Epidermal melanocyte (primary cell): Measurements from ENCODE around the gene SESN1.
"Not testable (repeated sequence)": the region's sequence is repeated elsewhere in the genome, so short reads cannot be mapped to it uniquely, and the experiment has no call there.

Experiments used
- DNase-seq: peaks from one replicate; pipeline ENCODE4 v3.0.0; 2011; ENCODE audit warnings: low spot score; ENCODE audit not compliant: insufficient read length

Gene SESN1

GRCh38 chr6:109095036-109095834, 589 bp upstream of the SESN1 start, which contains the start of gene CEP57L1:
Gene CEP57L1, plus strand, starts transcription at chr6:109095507. Its CDS starts 49,715 bp downstream, at chr6:109145222.
- DNase-seq, result peak; percentile 71

- DNase-seq, result peak; percentile 18
These were observed 772 bp downstream of the SESN1 start for GRCh38 chr6:109093732-109094415.

- no peak for DNase-seq
These were observed 2.6 kb downstream of the SESN1 start for GRCh38 chr6:109092074-109092473.

GRCh38 chr6:109091314-109092024, 3.2 kb downstream of the SESN1 start:
- DNase-seq, result no peak

- DNase-seq, result no peak
These were observed 5.7 kb downstream of the SESN1 start for GRCh38 chr6:109088995-109089394.

GRCh38 chr6:109087661-109088264, 6.9 kb downstream of the SESN1 start:
- DNase-seq, result no peak

GRCh38 chr6:109084146-109084545, 10.5 kb downstream of the SESN1 start:
- DNase-seq, result not testable (repeated sequence)

- DNase-seq, result no peak
These were observed 11.0 kb downstream of the SESN1 start for GRCh38 chr6:109083657-109084056.

GRCh38 chr6:109082188-109082577, 12.5 kb downstream of the SESN1 start:
- DNase-seq, result no peak

- DNase-seq, result no peak
These were observed 13.0 kb downstream of the SESN1 start for GRCh38 chr6:109081516-109082187.

GRCh38 chr6:109081026-109081425, 13.6 kb downstream of the SESN1 start:
- no peak for DNase-seq

GRCh38 chr6:109079981-109080380, 14.7 kb downstream of the SESN1 start:
- no peak for DNase-seq

- no peak for DNase-seq
These were observed 18.3 kb downstream of the SESN1 start for GRCh38 chr6:109076377-109076776.

GRCh38 chr6:109075934-109076333, 18.7 kb downstream of the SESN1 start:
- DNase-seq, result no peak

GRCh38 chr6:109074133-109074415, 20.6 kb downstream of the SESN1 start:
- no peak for DNase-seq

- DNase-seq, result no peak
These were observed 21.1 kb downstream of the SESN1 start for GRCh38 chr6:109073344-109074132.

GRCh38 chr6:109071125-109071917, 23.3 kb downstream of the SESN1 start:
- DNase-seq, result no peak

- no peak for DNase-seq
These were observed 24.9 kb downstream of the SESN1 start for GRCh38 chr6:109069746-109070145.

- no peak for DNase-seq
These were observed 31.8 kb downstream of the SESN1 start for GRCh38 chr6:109062767-109063352.
